HL-60/S4 (cell line): ENCODE data around the gene STX3.

ENCODE experiments used
- in situ Hi-C: fragments of 300-500 bp; cut with MboI; formaldehyde crosslinking; loops from 2 replicates; pipeline ENCODE4 v1.14.3; 2022; ENCODE audit warnings: low sequenced_read_pairs

Gene STX3

GRCh38 chr11:59754859-59755700 lies at the start of gene STX3:
Gene STX3 (plus strand): TSS chr11:59755376. CDS start chr11:59755606, 230 bp downstream.
- in situ Hi-C loops = loop anchor here (5.0 kb wide), 1 partner anchor 47 kb away; no protein-coding TSS in a partner anchor

- in situ Hi-C loops = no loop called here
Measured at GRCh38 chr11:59706518-59707285, 48.5 kb upstream of the STX3 start.

- in situ Hi-C loops = no loop called here
Measured at GRCh38 chr11:59707371-59707770, 47.8 kb upstream of the STX3 start.

- in situ Hi-C loops = no loop called here
Measured at GRCh38 chr11:59708537-59708936, 46.6 kb upstream of the STX3 start.

GRCh38 chr11:59710136-59710847 lies 44.9 kb upstream of the STX3 start:
- in situ Hi-C loops = no loop called here

- in situ Hi-C loops = no loop called here
Measured at GRCh38 chr11:59713745-59714144, 41.4 kb upstream of the STX3 start, which contains the start of gene OR10V1. Gene OR10V1 (minus strand): TSS chr11:59713845. CDS start chr11:59713845, 0 bp downstream.

- in situ Hi-C loops = no loop called here
Measured at GRCh38 chr11:59716051-59716450, 39.1 kb upstream of the STX3 start.

GRCh38 chr11:59719556-59719955 lies 35.6 kb upstream of the STX3 start:
- in situ Hi-C loops = no loop called here

GRCh38 chr11:59724066-59724465 lies 31.1 kb upstream of the STX3 start:
- in situ Hi-C loops = no loop called here

GRCh38 chr11:59727426-59727825 lies 27.8 kb upstream of the STX3 start:
- in situ Hi-C loops = no loop called here

- in situ Hi-C loops = no loop called here
Measured at GRCh38 chr11:59728154-59728553, 27.0 kb upstream of the STX3 start.

- in situ Hi-C loops = no loop called here
Measured at GRCh38 chr11:59728913-59729312, 26.3 kb upstream of the STX3 start.

- in situ Hi-C loops = no loop called here
Measured at GRCh38 chr11:59729834-59730233, 25.3 kb upstream of the STX3 start.

- in situ Hi-C loops = no loop called here
Measured at GRCh38 chr11:59730896-59731565, 24.1 kb upstream of the STX3 start.

- in situ Hi-C loops = no loop called here
Measured at GRCh38 chr11:59746111-59746510, 9.1 kb upstream of the STX3 start.

GRCh38 chr11:59753650-59754493 lies 1.3 kb upstream of the STX3 start:
- in situ Hi-C loops = no loop called here

GRCh38 chr11:59754494-59754858 lies 700 bp upstream of the STX3 start:
- in situ Hi-C loops = no loop called here

- in situ Hi-C loops = loop anchor here (5.0 kb wide), 1 partner anchor 46 kb away; no protein-coding TSS in a partner anchor
Measured at GRCh38 chr11:59755701-59756557, 753 bp downstream of the STX3 start.

- in situ Hi-C loops = loop anchor here (5.0 kb wide), 1 partner anchor 46 kb away; no protein-coding TSS in a partner anchor
Measured at GRCh38 chr11:59756558-59756840, 1.3 kb downstream of the STX3 start.
